ENCODE results near the gene CLCA4.

- no peak for TF ChIP-seq CTCF (IDR thresholded peaks at IDR 0.05)
- TF ChIP-seq POLR2A (IDR thresholded peaks at IDR 0.05) = no peak
- TF ChIP-seq EP300 (IDR thresholded peaks at IDR 0.05) = no peak
- no peak for TF ChIP-seq POLR2AphosphoS5 (IDR thresholded peaks at IDR 0.05)
These were observed 70.0 kb downstream of the CLCA4 start for GRCh38 chr1:86616871-86617270.

All from upper lobe of left lung (tissue), 4 donors.